HG03280 (cell line): ENCODE measurements around the gene KCNT2.
"Not testable (repeated sequence)": the region's sequence is repeated elsewhere in the genome, so short reads cannot be mapped to it uniquely, and the experiment has no call there.

Experiments
- ATAC-seq: cut with Tn5 transposase; IDR thresholded peaks from one replicate; pipeline ENCODE4 v1.9.1; 2021; ENCODE audit warnings: mild to moderate bottlenecking, moderate library complexity; ENCODE audit not compliant: unreplicated experiment

Gene KCNT2

DNA sequence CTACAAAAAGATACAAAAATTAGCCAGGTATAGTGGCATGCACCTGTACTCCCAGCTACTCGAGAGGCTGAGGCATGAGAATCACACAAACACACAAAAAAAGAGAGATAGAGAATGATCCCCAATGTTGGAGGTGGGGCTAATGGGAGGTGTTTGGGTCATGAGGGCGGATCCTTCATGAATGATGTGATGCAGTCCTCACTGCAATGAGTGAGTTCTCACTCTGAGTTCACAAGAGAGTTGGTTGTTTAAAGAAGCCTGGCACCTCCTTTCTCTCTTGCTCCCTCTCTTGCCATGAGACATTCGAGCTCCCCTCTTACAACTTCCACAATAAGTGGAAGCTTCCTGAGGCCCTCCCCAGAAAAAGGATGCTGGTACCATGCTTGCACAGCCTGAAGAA is 17.3 kb downstream of the KCNT2 start:
- ATAC-seq: no peak

DNA sequence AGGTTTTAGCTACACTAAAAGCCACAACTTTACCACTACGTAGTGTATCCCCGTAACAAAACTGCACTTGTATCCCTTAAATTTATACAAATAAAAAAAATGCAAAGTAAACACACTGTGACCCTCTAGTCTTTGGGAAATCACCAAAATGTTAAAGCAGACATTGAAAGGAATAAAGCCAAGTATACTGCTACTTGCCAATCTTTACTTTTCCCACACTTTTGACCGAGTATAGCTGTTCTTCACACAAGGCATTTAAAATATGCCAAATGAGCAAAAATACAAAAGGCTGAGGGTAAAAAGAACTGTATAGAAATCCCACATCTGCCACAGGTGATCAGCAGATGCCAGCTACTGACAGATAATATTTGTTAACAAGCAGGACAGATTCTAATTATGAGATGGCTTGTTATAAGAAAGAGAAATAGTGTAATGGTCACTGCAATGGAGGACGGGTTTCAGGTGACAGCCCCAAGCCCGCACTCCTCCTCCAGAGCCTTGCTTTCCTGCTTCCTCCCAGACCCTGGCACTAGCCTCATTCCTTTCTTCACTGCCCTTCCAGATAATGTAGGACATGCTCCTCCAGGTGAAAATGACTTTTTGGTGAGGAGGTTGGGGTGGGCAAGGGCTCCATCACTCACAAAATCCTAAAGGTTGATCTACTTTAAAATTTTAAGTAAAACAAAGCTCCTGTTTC is 18.1 kb downstream of the KCNT2 start:
- ATAC-seq: no peak

DNA sequence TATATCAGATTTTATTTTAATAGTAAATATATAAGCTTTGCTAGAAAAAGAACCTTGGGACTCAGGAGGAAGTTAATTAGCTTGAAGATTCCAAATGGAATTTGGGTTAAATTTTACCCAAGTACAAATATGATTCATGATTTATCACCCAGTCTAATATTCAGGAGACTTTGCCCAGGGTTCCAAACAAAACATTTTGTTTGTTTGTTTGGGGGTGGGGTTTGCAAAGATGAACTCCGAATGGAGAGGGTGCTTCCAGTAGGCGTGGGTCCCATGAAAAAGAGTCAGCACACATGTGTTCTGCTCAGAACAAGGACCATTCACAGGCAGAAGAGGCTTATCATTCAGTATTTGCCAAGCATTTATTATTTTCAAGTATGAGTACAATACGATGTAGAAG is 23.5 kb downstream of the KCNT2 start:
- no peak for ATAC-seq

DNA sequence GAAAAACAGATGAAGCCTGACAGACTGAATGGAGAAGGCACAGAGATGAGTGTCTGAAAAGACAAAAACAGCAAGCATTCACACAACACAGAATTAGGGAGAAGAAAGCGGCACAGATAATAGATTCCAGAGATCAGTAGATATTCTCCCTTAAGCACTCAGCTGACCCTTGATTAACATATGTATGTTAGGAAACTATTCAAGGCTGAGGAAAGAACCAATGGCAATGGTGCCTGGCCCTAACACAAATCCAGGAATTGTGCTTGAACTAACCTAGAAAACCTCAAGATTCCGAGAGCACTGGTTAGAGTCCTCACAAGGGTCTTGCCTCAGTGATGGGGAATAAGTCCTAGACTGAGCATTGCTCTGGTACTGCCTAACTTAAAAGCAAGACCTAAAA is 30.9 kb downstream of the KCNT2 start:
- ATAC-seq: no peak

- no peak for ATAC-seq
These were observed 35.0 kb downstream of the KCNT2 start for GRCh38 chr1:196573226-196573625.

DNA sequence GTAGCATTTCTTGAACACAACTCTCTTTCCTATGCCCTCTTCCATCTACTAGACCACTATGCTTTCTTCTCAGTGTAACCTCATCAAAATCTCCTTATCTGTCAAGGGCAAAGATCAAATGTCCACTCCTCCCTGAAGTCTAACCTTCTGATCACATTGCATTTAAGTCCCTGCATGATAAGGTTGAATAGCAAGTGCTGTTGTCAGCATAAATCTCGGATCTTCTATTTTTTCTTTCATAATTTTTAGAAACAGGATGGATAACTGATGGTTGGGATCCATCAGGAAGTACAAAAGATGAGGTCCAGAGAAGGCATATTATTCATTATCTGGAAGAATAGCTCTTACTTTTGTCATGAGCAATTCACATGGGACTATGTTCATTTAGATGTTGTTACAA is 41.0 kb downstream of the KCNT2 start:
- ATAC-seq: no peak

DNA sequence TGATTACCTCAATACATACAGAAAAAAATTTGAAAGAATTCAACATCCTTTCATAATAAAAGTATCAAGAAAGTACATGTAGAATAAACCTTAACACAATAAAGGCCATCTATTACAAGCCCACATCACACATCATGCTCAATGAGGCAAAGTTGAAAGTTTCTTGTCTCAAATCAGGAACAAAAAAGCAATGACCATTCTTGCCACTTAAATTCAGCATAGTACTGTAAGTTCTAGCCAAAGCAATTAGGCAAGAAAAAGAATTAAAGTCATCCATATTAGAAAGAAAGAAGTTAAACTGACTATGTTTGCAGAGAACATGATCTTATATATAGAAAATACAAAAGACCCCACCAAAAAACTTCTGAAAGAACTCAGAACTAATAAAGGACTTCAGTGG is 44.5 kb downstream of the KCNT2 start:
- ATAC-seq: no peak

- no peak for ATAC-seq
These were observed 48.9 kb downstream of the KCNT2 start for GRCh38 chr1:196559314-196559713.

DNA sequence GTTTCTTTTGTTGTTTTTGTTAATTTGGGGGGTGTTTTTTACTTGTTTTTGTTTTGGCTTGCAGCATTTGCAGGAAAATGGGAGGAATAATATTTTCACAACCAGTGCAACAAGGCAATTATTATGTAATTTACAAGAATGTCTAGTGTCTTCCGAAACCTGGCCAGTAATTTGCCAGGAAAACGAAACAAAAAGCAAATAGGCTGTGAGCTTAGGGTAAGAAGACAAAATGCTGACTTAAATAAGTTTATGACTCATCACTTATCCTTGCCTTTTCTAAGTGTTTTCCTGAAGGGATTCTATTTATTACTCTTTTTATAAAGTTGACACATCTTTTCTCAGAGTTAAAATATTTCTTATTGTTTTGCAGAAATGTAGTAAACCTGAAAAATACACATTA is 49.8 kb downstream of the KCNT2 start:
- peak; percentile 73 for ATAC-seq

DNA sequence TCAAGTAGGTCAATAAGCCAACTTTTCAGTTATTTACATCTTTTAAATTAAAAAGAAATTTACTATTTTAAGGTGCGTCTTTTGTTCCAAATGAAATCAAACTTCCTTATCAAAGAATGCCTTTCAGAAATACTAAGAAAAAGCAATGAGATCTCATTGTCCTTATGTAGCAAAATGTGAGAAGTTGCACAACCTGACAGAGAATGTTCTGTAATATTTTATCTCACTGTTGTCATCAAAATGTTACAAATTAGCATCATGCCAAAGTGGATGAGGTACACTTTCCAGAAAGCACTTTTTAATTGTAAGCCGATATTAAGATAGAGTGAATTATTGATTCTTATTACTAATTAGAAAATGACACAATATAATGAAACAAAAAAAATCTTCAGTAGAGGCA is 50.4 kb downstream of the KCNT2 start:
- no peak for ATAC-seq

GRCh38 chr1:196550731-196551130 is 57.5 kb downstream of the KCNT2 start:
- ATAC-seq: no peak

DNA sequence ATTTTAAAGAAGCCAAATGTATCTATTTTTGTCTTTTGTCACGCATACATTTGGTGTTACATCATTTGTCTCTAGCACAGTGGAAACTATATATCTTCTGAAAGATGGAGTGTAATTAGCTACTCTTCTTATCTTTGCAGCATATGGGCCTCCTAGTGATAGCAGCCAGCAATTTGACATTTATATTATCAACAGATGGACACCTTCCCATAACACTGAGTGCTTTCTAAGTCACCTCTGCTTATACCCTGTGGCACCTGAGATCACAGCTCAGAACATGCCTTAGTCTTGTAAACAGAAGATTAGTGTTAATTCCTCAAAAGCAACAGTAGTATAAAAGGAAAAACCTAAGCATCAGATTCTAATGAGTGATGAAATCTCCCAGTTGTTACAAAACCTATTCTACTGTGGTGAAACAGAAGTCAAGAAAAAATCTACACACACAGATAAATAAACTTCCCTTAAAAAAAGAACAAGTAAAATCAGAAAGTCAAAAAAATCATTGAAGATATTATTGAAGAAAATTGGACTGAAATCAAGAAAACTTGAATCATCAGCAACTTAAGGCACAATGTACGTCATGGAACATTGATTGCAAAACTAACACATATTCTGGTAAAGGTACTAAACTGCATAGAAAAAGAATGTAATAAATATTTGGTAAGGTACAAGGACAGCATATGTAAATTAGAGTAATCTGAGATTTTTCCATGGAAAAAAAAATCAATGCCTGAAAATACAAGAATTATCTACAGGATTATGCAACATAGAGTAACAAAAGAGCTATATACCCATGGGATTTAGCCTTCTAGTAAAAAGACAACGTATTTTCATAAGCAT is 61.7 kb downstream of the KCNT2 start:
- ATAC-seq: no peak

DNA sequence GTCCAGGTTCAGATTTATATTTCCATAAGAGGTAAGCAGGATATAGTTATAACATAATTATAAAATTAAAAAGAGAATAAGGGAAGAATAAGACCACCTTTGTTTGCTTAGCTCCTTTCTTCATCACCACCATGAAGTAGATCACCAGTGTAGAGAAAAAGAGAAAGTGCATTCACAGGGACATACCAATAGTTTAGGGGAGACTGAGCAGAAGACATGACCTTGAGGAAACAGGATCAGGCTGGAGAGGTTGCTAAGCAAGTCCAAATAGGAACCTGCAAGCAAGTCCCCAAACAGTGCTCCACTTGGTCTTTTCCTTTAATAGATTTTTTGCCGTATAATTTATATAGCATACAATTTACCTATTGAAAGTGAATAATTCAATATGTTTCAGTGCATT is 63.0 kb downstream of the KCNT2 start:
- ATAC-seq: no peak

- no peak for ATAC-seq
These were observed 63.6 kb downstream of the KCNT2 start for GRCh38 chr1:196544617-196545016.

DNA sequence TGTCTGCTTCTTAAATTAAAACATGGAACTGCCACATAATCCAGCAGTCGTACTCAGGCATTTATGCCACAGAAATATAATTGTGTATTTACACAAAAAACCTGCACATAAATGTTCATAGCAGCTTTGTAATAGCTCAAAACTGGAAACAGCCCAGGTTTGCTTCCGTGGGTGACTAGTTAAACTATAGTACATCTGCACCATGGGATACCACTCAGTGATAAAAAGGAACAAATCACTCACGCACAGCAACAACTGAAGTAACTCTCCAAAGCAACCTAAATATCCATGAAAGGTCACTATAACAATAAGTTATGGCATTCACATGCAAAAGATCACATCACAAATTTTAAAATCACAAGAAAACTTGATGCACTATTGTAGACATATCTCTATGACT is 64.4 kb downstream of the KCNT2 start:
- no peak for ATAC-seq

DNA sequence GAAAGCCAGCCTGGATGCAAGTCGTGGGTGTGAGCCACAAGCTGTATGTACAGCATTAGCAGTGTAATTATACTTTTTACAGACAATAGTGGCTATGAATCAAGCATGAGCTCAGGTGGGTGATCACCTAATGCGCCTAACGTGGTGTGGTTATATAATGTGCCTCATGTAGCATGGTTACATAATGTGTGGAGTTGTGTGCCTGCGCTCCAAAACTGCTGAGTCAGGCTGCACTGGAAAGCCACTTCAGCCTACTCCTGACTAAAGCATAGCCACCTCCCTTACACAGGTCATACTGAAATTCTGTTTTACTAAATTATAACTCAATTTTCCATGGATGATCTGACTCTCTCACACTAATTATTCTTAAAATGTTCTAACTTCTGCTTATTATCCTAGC is 69.8 kb downstream of the KCNT2 start:
- ATAC-seq: no peak

- ATAC-seq: no peak
These were observed 72.5 kb downstream of the KCNT2 start for GRCh38 chr1:196535727-196536126.

DNA sequence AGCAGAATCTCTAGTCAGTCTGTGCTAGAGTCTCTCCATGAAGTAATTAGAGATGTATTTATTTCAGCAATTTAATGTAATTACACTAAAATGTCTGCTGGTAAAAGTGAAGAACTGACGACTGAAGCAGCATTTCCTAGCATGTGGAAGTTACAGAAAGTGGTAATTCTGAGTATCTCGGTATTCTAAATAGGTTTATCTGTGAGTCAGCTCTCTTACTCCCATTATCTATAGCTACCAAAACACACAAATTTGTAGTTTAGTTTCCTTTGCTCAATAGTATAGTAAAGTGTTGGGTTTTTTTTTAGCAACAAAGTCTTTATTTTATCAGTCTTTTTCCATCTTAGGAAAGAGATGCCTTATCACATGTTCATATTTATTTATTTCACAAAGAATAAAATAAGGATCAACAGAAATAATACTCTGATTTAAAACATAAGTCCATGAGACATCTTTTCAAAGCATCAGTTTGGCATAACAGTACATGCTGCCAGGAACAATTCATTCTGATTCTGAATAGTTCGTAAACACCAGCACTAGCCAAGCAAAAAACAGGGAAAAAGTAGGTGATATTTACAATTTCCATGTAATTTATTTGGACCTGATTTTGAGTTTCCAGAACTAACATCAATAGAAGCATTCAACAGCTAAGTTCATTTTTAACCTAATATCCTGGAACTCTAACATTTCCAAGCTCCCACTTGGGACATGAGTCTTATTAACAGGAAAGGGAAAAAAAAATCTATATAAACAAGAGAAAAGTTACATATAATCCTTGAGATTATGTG is 76.3 kb downstream of the KCNT2 start:
- ATAC-seq: no peak

GRCh38 chr1:196527919-196528318 is 80.3 kb downstream of the KCNT2 start:
- ATAC-seq: no peak

GRCh38 chr1:196522574-196523345 is 85.5 kb downstream of the KCNT2 start:
- ATAC-seq: not testable (repeated sequence)

DNA sequence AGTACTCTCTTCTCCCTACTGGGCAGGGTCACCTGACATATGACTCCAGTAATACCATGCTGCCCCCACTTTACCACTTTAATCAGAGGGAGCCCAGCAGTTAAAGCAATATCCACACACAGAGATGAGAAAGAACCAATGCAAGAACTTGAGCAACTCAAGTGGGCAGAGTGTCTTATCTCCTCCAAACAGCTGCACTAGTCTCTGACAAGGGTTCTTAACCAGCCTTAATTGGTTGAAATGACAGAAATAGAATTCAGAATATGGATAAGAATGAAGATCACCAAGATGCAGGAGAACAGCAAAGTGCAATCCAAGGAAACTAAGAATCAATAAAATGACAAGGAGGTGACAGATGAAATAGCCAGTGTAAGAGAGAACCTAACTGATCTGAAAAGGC is 91.0 kb downstream of the KCNT2 start:
- no peak for ATAC-seq
